Ishikawa (cell line): ENCODE data around the gene LAPTM5.

ENCODE experiments used
- CEBPB ChIP-seq: IDR thresholded peaks from 2 replicates; pipeline ENCODE4 v1.6.1; 2012
- CREB1 ChIP-seq: IDR thresholded peaks from 2 replicates; pipeline ENCODE4 v1.6.1; 2012; ENCODE audit warnings: low read depth
- EGR1 ChIP-seq: IDR thresholded peaks from 2 replicates; pipeline ENCODE4 v1.6.1; 2012
- EP300 ChIP-seq: IDR thresholded peaks from 2 replicates; pipeline ENCODE4 v1.6.1; 2012; ENCODE audit warnings: borderline replicate concordance
- FOXM1 ChIP-seq: IDR thresholded peaks from 2 replicates; pipeline ENCODE4 v1.6.1; 2012; ENCODE audit warnings: low read depth, borderline replicate concordance
- MAX ChIP-seq: IDR thresholded peaks from 2 replicates; pipeline ENCODE4 v1.6.1; 2012
- NFIC ChIP-seq: IDR thresholded peaks from 2 replicates; pipeline ENCODE4 v1.6.1; 2012
- RAD21 ChIP-seq: IDR thresholded peaks from 2 replicates; pipeline ENCODE4 v1.6.1; 2012; ENCODE audit warnings: low read depth
- REST ChIP-seq: IDR thresholded peaks from 2 replicates; pipeline ENCODE4 v1.6.1; 2012; ENCODE audit warnings: low read depth, mild to moderate bottlenecking
- TAF1 ChIP-seq: IDR thresholded peaks from 2 replicates; pipeline ENCODE4 v1.6.1; 2012; ENCODE audit warnings: low read depth, mild to moderate bottlenecking
- TCF12 ChIP-seq: IDR thresholded peaks from 2 replicates; pipeline ENCODE4 v1.6.1; 2012; ENCODE audit warnings: low read depth
- TEAD4 ChIP-seq: IDR thresholded peaks from 2 replicates; pipeline ENCODE4 v1.6.1; 2012
- YY1 ChIP-seq: IDR thresholded peaks from 2 replicates; pipeline ENCODE4 v1.6.1; 2012; ENCODE audit warnings: low read depth
- ZBTB7A ChIP-seq: IDR thresholded peaks from 2 replicates; pipeline ENCODE4 v1.6.1; 2012; ENCODE audit warnings: low read depth
- TF ChIP-seq, protein P1 (sequence below): IDR thresholded peaks from 2 replicates; pipeline ENCODE4 v1.6.1; 2012

The LAPTM5 gene

DNA sequence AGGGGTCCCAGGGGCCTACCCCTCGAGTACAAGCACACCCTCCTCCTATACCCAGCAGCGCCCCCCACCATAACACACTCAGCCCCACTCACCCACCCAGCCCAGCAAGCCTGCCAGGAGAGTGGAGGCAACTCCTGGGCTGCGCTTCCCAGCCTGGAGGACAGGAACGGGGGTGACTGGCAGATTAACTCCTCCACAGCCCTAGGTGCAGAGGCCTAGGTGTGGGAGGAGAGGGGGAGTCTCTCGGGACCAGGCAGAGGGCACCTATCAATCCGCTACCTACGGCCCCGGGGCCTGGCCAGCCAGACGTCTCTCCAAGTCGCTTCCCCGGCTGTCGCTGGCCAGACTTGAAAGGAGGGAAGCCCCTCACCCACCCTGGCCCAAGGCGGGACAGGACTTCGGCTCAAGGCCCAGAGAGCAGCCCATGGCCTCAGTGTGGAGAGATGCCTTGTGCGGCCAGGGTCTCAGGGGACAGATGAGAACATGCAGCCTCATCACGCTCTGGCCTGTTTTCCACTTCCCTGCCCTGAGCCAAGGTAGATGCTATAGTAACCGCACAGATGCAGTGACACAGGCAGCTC is 59.1 kb downstream of the LAPTM5 start:
- TF ChIP-seq REST (no peak), MAX (no peak), EGR1 (no peak), NFIC (no peak), YY1 (no peak), CREB1 (no peak), TEAD4 (no peak), FOXM1 (no peak), EP300 (no peak), CEBPB (no peak), ZBTB7A (no peak)

DNA sequence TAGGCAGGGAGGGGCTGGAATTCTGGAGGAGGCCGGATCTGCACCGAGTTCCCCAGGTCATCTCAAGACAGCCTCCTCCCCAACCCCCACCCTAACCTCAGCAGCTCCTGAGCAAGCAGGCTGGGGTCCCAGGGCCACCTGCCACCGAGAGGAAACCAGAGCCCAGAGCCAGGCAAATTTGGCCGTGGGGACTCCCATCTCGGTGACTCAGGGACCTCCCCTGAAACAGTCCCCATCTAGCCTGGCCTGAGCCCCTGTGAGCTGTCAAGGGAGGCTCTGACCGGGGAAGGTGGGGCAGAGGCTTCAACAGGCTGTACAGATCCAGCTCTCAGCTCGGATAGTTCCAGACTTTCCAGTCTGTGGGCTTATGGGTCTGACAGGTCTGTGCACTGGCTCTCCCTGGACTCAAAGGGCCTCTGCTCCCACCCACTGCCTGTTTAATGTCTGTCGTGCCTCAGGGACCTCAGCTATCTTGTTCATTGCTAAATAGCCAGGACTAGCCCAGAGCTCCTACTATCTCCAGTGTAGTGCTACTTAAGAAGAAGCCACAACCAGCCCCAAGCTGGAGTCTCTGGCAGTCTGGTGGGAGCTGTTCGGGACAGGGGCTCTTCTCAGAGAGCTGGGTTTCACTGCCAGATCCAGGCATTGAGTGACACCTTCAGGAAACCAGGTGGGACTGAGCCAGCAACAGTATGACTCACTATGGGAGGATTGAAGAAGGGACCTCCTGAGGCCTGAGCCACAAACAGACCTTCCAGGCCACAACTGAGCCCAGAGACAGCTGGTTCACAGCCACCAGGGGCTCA is 59.8 kb downstream of the LAPTM5 start:
- no peak for TF ChIP-seq CREB1
- peak; percentile 18; the same call in 1 of the 2 replicates for TF ChIP-seq RAD21
- no peak for TF ChIP-seq NFIC

- TF ChIP-seq MAX (no peak), TCF12 (no peak), NFIC (no peak), ZBTB7A (no peak), REST (no peak), FOXM1 (no peak), TEAD4 (no peak), TAF1 (no peak), EGR1 (no peak), CEBPB (no peak), RAD21 (no peak), CREB1 (no peak), EP300 (no peak), YY1 (no peak)
- TF ChIP-seq, protein P1, sequence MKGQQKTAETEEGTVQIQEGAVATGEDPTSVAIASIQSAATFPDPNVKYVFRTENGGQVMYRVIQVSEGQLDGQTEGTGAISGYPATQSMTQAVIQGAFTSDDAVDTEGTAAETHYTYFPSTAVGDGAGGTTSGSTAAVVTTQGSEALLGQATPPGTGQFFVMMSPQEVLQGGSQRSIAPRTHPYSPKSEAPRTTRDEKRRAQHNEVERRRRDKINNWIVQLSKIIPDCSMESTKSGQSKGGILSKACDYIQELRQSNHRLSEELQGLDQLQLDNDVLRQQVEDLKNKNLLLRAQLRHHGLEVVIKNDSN: no peak
Observed at GRCh38 chr1:30696831-30697230, 60.7 kb downstream of the LAPTM5 start.

DNA sequence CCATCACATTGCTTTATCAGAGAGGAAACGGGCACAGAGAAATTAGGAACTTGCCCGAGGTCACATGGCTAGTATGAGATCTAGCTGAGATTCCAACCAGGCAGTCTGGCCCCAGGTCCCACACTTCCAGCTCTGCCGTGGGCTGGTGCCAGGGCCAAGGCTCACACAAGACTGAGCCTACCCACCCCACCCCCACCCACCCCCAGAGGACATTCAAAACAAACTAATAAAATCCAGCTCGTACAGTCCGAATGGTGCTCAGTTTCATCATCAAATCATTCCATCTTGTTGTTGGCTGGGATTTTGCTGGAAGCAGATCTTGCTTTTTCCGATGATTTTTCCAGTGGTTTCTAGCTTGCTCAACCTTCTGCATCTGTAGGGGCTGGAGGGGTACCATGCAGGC is 62.1 kb downstream of the LAPTM5 start:
- TF ChIP-seq CEBPB: no peak
- no peak for TF ChIP-seq REST
- no peak for TF ChIP-seq CREB1
- no peak for TF ChIP-seq FOXM1
- no peak for TF ChIP-seq RAD21
- no peak for TF ChIP-seq YY1
- no peak for TF ChIP-seq EGR1
- no peak for TF ChIP-seq TCF12
- TF ChIP-seq ZBTB7A: no peak
- no peak for TF ChIP-seq EP300
- TF ChIP-seq TEAD4: no peak
- TF ChIP-seq, protein P1: no peak
- TF ChIP-seq TAF1: no peak
- no peak for TF ChIP-seq NFIC
- TF ChIP-seq MAX: no peak
